ENCODE data around the gene ADAM12. TPM values are rescaled to one million over a fixed set of nuclear protein-coding genes. Genes with fewer than 3 reads are reported as not detected.

ADAM12 gene
- total and polyA plus RNA-seq, 9 of the 15 experiments (the other 6 are each of a cell fraction or from before 2014, with no cell fraction given) = not detected

GRCh38 chr10:126160971-126161630 is 227.2 kb downstream of the ADAM12 start:
- no peak overlapping the region for H2AFZ ChIP-seq (ENCODE audit: low read depth, low read length)
- H3K9me1 ChIP-seq (ENCODE audit: control insufficient read depth, insufficient read depth, low read length) = no peaks in the 10 kb centered on the region
- H3K27me3 ChIP-seq (ENCODE audit: control insufficient read depth in 2 of 2, insufficient read depth in 2 of 2, low read length in 2 of 2) = no peaks in the 10 kb centered on the region; a peak in 1 of 5 replicates
- H3K9me3 ChIP-seq (replicated peaks; ENCODE audit: control insufficient read depth, insufficient read depth, low read depth, low read length) = no peaks in the 10 kb centered on the region
- ChIA-PET CTCF (ENCODE audit: low intra/inter-chr PET ratio) (interaction anchor here (0.5 to 0.6 kb wide), 2 partner anchors 17 to 342 kb away, joined by 3 read pairs; no protein-coding TSS in a partner anchor), POLR2A (no interaction called here)
- no peaks in the 10 kb centered on the region for H3K4me1 ChIP-seq (replicated peaks in 1 of 2; ENCODE audit: control insufficient read depth in 2 of 2, insufficient read depth in 2 of 2, low read length in 2 of 2)
- no peaks in the 10 kb centered on the region for H4K20me1 ChIP-seq (replicated peaks; ENCODE audit: control insufficient read depth, insufficient read depth, low read length)
- H3K36me3 ChIP-seq (ENCODE audit: control insufficient read depth, insufficient read depth, low read length) = no peaks in the 10 kb centered on the region
- BruUV-seq (replicated peaks) = no TSS peak
- H3K9ac ChIP-seq (ENCODE audit: insufficient read depth in 1 of 2, low read depth in 2 of 2, low read length in 2 of 2) = no peak overlapping the region
- in situ Hi-C loops (cut with MboI) (no loop called here), intact Hi-C loops (cut with micrococcal nuclease) (loop anchor here (2.0 to 10.0 kb wide), 4 partner anchors 144 to 584 kb away; no protein-coding TSS in a partner anchor)
- WGBS (ENCODE audit: insufficient coverage, low coverage, missing lambda C conversion rate) = 3% methylated on average over 8 of the region's 10 CpGs
- ATAC-seq = no peak
- H3K4me3 ChIP-seq = no peak overlapping the region
- no peak overlapping the region for H3K4me2 ChIP-seq (ENCODE audit: insufficient read depth, low read length)
- H3K27ac ChIP-seq (ENCODE audit: extremely low read depth, low read depth, low read length) = no peak overlapping the region
- DNase-seq (ENCODE audit: extremely low read depth in 1 of 4, low spot score in 3 of 4) = peak in 1 of 4 experiments; percentile 1
- no peak for FAIRE-seq
- no peaks in the 10 kb centered on the region for H3K79me2 ChIP-seq (ENCODE audit: control insufficient read depth, insufficient read depth, low read length)
- TF ChIP-seq HNRNPL (IDR thresholded peaks at IDR 0.05; ENCODE audit: low read depth, low read length) = no peak
- no peak for TF ChIP-seq ZNF589 (CRISPR knock-in tag; IDR thresholded peaks at IDR 0.05; ENCODE audit: low read depth)
- TF ChIP-seq CTCF (IDR thresholded peaks at IDR 0.05 in 2 of 3, conservative IDR thresholded peaks at IDR 0.05 in 1 of 3; ENCODE audit: insufficient read depth in 2 of 3, low read depth in 1 of 3, low read length in 3 of 3) = peak; percentile 26 to 52 (median 50)
- peak; percentile 34; the same call in 1 of the 2 replicates for TF ChIP-seq REST (IDR thresholded peaks at IDR 0.05; ENCODE audit: borderline replicate concordance)
- no peak for TF ChIP-seq REST (CRISPR knock-in tag; IDR thresholded peaks at IDR 0.05; ENCODE audit: low read depth)
- TF ChIP-seq RFX7 (CRISPR knock-in tag; IDR thresholded peaks at IDR 0.05) = no peak
- TF ChIP-seq THAP12 (CRISPR knock-in tag; IDR thresholded peaks at IDR 0.05) = no peak
- TF ChIP-seq SMC3 (conservative IDR thresholded peaks at IDR 0.05; ENCODE audit: insufficient read depth, low read depth, low read length) = 0 out of 2 replicates have a peak, but pooled peaks have one; percentile 20

Data from K562 (cell line).